Right lobe of liver (tissue), 6 donors: ENCODE measurements around the gene KANSL1. TPM values are rescaled to one million over a fixed set of nuclear protein-coding genes. Genes with fewer than 3 reads are reported as not detected.

Experiments used
- ATAC-seq, 4 donors: fragments of 200-7000 bp; cut with Tn5 transposase; one replicate each; pipeline ENCODE4 v1.9.1; 2020; ENCODE audit warnings: mild to moderate bottlenecking in 4 of 4, moderate library complexity in 4 of 4
- DNase-seq, 3 donors: peaks; one replicate each; pipeline ENCODE4 v3.0.0-alpha.2; 2020
- H3K27ac ChIP-seq, 3 donors: fragments of 200-600 bp; one replicate each; pipeline ENCODE4 v1.8.0; 2022
- H3K27me3 ChIP-seq, 2 donors: fragments of 200-600 bp; one replicate each; pipeline ENCODE4 v1.8.0; 2022
- H3K36me3 ChIP-seq, 4 donors: fragments of 200-600 bp; sonication (generic) in 1 of 4; one replicate each; pipeline versions ENCODE4 v1.5.1 to v1.8.0; 2017 to 2022; ENCODE audit warnings: control low read depth in 1 of 4
- H3K4me1 ChIP-seq, 4 donors: fragments of 200-600 bp; sonication (generic) in 1 of 4; one replicate each; pipeline versions ENCODE4 v1.5.1 to v1.8.0; 2017 to 2022; ENCODE audit warnings: control low read depth in 1 of 4
- H3K4me3 ChIP-seq, 3 donors: fragments of 200-600 bp; one replicate each; pipeline ENCODE4 v1.8.0; 2022
- H3K9me3 ChIP-seq, 4 donors: fragments of 200-600 bp; sonication (generic) in 1 of 4; one replicate each; pipeline versions ENCODE4 v1.5.1 to v1.8.0; 2017 to 2022; ENCODE audit warnings: control low read depth in 1 of 4
- POLR2A ChIP-seq: fragments of 450-650 bp; IDR thresholded peaks from one replicate; pipeline ENCODE4 v1.6.1; 2017; ENCODE audit warnings: antibody characterized with exemption, mild to moderate bottlenecking
- WGBS: methylation state at CpG from one replicate; pipeline ENCODE4 v1.1.6; 2018; ENCODE audit warnings: low coverage, low lambda C conversion rate; ENCODE audit not compliant: insufficient coverage; ENCODE audit errors: missing lambda C conversion rate; 5-methylcytosine and 5-hydroxymethylcytosine counted together
- intact Hi-C, 2 donors: fragments of 100-400 bp; cut with DNase I; formaldehyde crosslinking; loops; one replicate each; pipeline versions ENCODE4 v1.11.2 to v1.14.1; 2022
- total RNA-seq, 6 experiments: library from RNA; depleted of rRNA in 2 of 6; stranded (reverse); fragments of >200 nt in 2 of 6; fragmentation: NEBNext Ultra II Directional in 3 of 6; extraction: Animal tissue kit (Norgen Biotek cat#: 25700) in 3 of 6; gene quantifications; one replicate each; pipeline versions ENCODE4 v1.1.0 to v1.2.4, GENCODE V29; 2016 to 2023
- TF ChIP-seq, protein P1 (sequence below), 4 donors: fragments of 200-600 bp in 3 of 4; fragments of 450-650 bp in 1 of 4; IDR thresholded peaks; one replicate each; pipeline versions ENCODE4 v1.5.1 to v1.8.0; 2016 to 2022; ENCODE audit warnings: antibody characterized with exemption in 4 of 4, mild to moderate bottlenecking in 2 of 4
- donor health status: DM: no; HTN: yes; CAD: no.
- donor health status: DM: no; HTN: no; CAD: no.
- donor health status: DM: no; HTN: no; CAD: no.
- donor health status: DM: no; HTN: yes; CAD: no.
- donor health status: DM: no; HTN: yes; CAD: no.

KANSL1 gene
- total RNA-seq, 6 experiments from 2014 or later = 23.1 to 29.5 (median 25.9) TPM

DNA sequence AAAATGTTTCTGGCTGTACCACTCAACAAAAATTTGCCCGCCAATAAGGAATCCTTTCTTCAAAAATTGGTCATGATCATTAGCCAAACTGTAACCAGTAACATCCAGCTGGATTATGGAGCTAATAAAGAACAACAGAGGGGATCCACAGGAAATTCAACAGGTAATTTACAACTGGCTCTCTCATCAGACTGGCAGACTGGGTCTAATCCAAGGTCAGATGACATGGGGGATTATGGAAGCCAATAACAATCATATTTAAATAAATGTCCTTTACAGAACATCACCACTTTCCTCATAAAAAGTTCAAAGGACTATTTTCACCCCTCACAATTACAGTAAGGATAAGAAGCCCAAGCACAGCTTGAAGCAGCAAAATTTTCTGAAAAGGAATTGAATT, 66.4 kb downstream of the KANSL1 start:
- DNase-seq = no peak
- TF ChIP-seq, protein P1, sequence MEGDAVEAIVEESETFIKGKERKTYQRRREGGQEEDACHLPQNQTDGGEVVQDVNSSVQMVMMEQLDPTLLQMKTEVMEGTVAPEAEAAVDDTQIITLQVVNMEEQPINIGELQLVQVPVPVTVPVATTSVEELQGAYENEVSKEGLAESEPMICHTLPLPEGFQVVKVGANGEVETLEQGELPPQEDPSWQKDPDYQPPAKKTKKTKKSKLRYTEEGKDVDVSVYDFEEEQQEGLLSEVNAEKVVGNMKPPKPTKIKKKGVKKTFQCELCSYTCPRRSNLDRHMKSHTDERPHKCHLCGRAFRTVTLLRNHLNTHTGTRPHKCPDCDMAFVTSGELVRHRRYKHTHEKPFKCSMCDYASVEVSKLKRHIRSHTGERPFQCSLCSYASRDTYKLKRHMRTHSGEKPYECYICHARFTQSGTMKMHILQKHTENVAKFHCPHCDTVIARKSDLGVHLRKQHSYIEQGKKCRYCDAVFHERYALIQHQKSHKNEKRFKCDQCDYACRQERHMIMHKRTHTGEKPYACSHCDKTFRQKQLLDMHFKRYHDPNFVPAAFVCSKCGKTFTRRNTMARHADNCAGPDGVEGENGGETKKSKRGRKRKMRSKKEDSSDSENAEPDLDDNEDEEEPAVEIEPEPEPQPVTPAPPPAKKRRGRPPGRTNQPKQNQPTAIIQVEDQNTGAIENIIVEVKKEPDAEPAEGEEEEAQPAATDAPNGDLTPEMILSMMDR (IDR thresholded peaks at IDR 0.05) = no peak
- TF ChIP-seq POLR2A = no peak
- H3K27me3 ChIP-seq = no peaks in the 10 kb centered on the region
- no peaks in the 10 kb centered on the region for H3K9me3 ChIP-seq
- H3K4me3 ChIP-seq = no peak overlapping the region
- ATAC-seq = no peak
- no peak overlapping the region for H3K27ac ChIP-seq
- H3K4me1 ChIP-seq = peaks cover 0 to 23% (median 0%) of the 10 kb centered on the region in 4 donors
- intact Hi-C loops = loop anchor here in 1 of 2 donors (10.0 kb wide), 1 partner anchor 58 kb away; no protein-coding TSS in a partner anchor
- H3K36me3 ChIP-seq = no peaks in the 10 kb centered on the region
- WGBS = 82% methylated on average over 1 of the region's 1 CpG

DNA sequence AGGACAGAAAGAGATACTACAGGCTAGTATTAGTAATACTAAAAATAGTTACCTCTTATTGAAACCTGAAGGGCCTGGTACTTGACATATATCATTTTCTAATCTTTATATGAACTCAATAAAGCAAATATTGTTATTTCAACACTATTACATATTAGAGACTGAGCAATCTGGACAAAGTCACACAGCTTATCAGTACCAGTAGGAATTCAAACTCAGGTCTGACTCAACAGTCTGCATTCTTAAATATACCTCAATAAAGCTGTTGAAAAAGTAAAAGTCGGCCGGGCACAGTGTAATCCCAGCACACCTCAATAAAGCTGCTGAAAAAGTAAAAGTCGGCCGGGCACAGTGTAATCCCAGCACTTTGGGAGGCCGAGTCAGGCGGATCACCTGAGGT, 67.4 kb downstream of the KANSL1 start:
- ATAC-seq (peak in 1 of 4 donors; percentile 32), DNase-seq (no peak)
- H3K27me3 ChIP-seq = no peaks in the 10 kb centered on the region
- no peaks in the 10 kb centered on the region for H3K36me3 ChIP-seq
- TF ChIP-seq POLR2A = no peak
- TF ChIP-seq, protein P1 (IDR thresholded peaks at IDR 0.05) = no peak
- no peak overlapping the region for H3K4me3 ChIP-seq
- 86% methylated on average over 6 of the region's 6 CpGs for WGBS
- intact Hi-C loops = loop anchor here in 1 of 2 donors (10.0 kb wide), 1 partner anchor 59 kb away; no protein-coding TSS in a partner anchor
- H3K4me1 ChIP-seq = peaks cover 0 to 33% (median 0%) of the 10 kb centered on the region in 4 donors
- H3K9me3 ChIP-seq = no peaks in the 10 kb centered on the region
- H3K27ac ChIP-seq = no peak overlapping the region

DNA sequence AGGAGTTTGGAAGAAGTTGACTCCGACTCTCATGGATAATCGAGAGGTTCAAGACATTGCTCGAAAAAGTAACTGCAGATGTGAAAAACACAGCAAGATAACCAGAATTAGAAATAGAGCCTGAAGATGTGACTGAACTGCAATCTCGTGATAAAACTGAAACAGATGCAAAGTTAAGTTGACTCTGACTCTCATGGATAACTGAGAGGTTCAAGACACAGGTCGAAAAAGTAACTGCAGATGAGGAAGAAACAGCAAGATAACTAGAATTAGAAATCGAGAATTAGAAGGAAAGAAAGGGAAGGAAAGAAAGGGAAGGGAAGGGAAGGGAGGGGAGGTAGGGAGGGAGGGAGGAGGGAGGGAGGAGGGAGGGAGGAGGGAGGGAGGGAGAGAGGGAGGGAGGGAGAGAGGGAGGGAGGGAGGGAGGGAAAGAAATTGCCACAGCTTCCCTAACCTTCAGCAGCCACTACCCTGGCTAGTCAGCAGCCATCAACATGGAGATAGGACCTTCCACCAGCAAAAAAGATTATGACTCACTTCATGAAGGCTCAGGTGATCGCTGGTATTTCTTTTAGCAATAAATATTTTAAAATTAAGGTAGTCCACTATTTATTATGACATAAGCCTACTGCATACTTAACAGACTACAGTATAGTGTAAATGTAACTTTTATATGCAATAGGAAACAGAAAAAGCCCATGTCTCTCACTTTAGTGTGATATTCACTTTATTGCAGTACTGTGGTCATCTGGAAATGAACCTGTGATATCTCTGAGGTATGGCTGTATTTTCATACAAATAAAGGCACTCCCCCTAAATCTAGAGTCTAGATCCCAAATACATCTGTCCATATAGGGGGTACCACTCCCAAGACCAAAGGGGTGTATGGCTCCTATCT, 68.3 kb downstream of the KANSL1 start:
- TF ChIP-seq POLR2A = no peak
- TF ChIP-seq, protein P1 (IDR thresholded peaks at IDR 0.05) = no peak
- peaks cover 0 to 34% (median 0%) of the 10 kb centered on the region in 4 donors for H3K4me1 ChIP-seq
- WGBS = 67% methylated on average over 7 of the region's 7 CpGs

DNA sequence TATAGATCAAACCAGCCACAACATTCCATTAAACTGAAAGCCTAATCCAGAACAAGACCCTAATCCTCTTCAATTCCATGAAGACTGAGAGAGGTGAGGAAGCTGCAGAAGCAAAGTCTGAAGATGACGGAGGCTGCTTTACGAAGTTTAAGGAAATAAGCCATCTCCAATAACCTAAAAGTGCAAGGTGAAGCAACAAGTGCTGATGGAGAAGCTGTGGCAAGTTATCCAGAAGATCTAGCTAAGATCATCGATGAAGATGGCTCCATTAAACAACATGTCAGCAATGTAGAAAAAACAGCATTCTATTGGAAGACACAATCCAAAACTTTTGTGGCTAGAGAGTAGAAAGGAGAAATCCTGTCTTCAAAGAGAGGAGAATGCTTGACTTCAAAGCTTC, 69.6 kb downstream of the KANSL1 start:
- Histone ChIP-seq H3K27ac (no peak overlapping the region), H3K36me3 (no peaks in the 10 kb centered on the region), H3K27me3 (no peaks in the 10 kb centered on the region), H3K9me3 (no peaks in the 10 kb centered on the region), H3K4me1 (peaks cover 0 to 36% (median 0%) of the 10 kb centered on the region in 4 donors), H3K4me3 (no peak overlapping the region)
- WGBS = 86% methylated on average over 2 of the region's 3 CpGs
- ATAC-seq = no peak
- no peak for TF ChIP-seq POLR2A
- TF ChIP-seq, protein P1 (IDR thresholded peaks at IDR 0.05) = no peak
- no peak for DNase-seq
- intact Hi-C loops = loop anchor here in 1 of 2 donors (10.0 kb wide), 1 partner anchor 61 kb away; no protein-coding TSS in a partner anchor

More for the DNA sequence above, 68.3 kb downstream of the KANSL1 start:
- H3K4me3 ChIP-seq = no peak overlapping the region
- DNase-seq (no peak), ATAC-seq (no peak)
- intact Hi-C loops = loop anchor here in 1 of 2 donors (10.0 kb wide), 1 partner anchor 60 kb away; no protein-coding TSS in a partner anchor
- no peaks in the 10 kb centered on the region for H3K36me3 ChIP-seq
- H3K9me3 ChIP-seq = no peaks in the 10 kb centered on the region
- no peak overlapping the region for H3K27ac ChIP-seq
- no peaks in the 10 kb centered on the region for H3K27me3 ChIP-seq
